Measurements from ENCODE around the gene ATP6V1G1.

The ATP6V1G1 gene

GRCh38 chr9:114558027-114558675 lies 29.4 kb upstream of the ATP6V1G1 start:
- DNase-seq: no peak
- Histone ChIP-seq H3K36me3 (no peaks in the 10 kb centered on the region), H3K27me3 (peaks cover 11% of the 10 kb centered on the region), H3K9me3 (no peaks in the 10 kb centered on the region), H3K4me3 (ENCODE audit: low read depth, low read length) (no peak overlapping the region), H3K4me1 (no peaks in the 10 kb centered on the region)
- TF ChIP-seq, protein P1, sequence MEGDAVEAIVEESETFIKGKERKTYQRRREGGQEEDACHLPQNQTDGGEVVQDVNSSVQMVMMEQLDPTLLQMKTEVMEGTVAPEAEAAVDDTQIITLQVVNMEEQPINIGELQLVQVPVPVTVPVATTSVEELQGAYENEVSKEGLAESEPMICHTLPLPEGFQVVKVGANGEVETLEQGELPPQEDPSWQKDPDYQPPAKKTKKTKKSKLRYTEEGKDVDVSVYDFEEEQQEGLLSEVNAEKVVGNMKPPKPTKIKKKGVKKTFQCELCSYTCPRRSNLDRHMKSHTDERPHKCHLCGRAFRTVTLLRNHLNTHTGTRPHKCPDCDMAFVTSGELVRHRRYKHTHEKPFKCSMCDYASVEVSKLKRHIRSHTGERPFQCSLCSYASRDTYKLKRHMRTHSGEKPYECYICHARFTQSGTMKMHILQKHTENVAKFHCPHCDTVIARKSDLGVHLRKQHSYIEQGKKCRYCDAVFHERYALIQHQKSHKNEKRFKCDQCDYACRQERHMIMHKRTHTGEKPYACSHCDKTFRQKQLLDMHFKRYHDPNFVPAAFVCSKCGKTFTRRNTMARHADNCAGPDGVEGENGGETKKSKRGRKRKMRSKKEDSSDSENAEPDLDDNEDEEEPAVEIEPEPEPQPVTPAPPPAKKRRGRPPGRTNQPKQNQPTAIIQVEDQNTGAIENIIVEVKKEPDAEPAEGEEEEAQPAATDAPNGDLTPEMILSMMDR (IDR thresholded peaks at IDR 0.05; ENCODE audit: low read depth, low read length): no peak

DNA sequence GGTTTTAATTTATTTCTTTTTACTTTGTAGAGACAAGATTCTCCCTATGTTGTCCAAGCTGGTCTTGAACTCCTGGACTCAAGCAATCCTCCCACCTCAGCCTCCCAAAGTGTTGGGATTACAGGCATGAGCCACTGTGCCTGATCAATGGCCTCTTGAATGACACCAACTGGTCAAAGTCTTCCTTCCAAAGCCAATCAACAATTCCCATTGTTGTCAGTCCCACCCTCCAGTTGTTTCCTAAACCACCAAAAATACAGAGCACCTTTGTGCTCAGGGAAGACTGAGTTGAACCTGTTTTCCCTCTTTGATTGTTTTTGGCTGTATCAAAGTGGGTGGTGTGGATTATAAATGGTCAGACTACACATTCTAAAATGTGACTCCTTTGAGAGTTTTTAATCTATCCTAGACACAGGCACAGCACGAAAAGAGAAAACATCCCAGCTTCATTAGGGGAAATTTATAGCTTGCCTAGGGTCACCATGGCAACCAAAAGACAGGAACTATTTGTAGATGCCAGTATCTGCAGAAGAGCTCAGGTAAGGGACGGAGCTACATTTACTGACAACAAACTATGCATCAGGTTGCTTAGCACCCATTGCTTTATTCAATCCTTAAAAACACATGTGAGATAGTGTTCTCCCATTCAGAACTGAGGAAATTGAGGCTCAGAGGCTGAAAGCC lies 27.6 kb upstream of the ATP6V1G1 start:
- no peak for DNase-seq
- H3K9me3 ChIP-seq: no peaks in the 10 kb centered on the region
- H3K27me3 ChIP-seq: peaks cover 27% of the 10 kb centered on the region
- TF ChIP-seq, protein P1 (IDR thresholded peaks at IDR 0.05; ENCODE audit: low read depth, low read length): no peak
- H3K36me3 ChIP-seq: no peaks in the 10 kb centered on the region
- no peaks in the 10 kb centered on the region for H3K4me1 ChIP-seq
- no peak overlapping the region for H3K4me3 ChIP-seq (ENCODE audit: low read depth, low read length)

GRCh38 chr9:114560956-114561355 lies 26.6 kb upstream of the ATP6V1G1 start:
- TF ChIP-seq, protein P1 (IDR thresholded peaks at IDR 0.05; ENCODE audit: low read depth, low read length): no peak
- no peaks in the 10 kb centered on the region for H3K9me3 ChIP-seq
- no peaks in the 10 kb centered on the region for H3K36me3 ChIP-seq
- H3K27me3 ChIP-seq: peaks cover 33% of the 10 kb centered on the region
- H3K4me3 ChIP-seq (ENCODE audit: low read depth, low read length): no peak overlapping the region
- DNase-seq: no peak
- no peaks in the 10 kb centered on the region for H3K4me1 ChIP-seq

GRCh38 chr9:114561771-114562170 lies 25.8 kb upstream of the ATP6V1G1 start:
- Histone ChIP-seq H3K4me3 (ENCODE audit: low read depth, low read length) (no peak overlapping the region), H3K36me3 (no peaks in the 10 kb centered on the region), H3K27me3 (peaks cover 35% of the 10 kb centered on the region), H3K4me1 (no peaks in the 10 kb centered on the region), H3K9me3 (no peaks in the 10 kb centered on the region)
- TF ChIP-seq, protein P1 (IDR thresholded peaks at IDR 0.05; ENCODE audit: low read depth, low read length): no peak
- no peak for DNase-seq

DNA sequence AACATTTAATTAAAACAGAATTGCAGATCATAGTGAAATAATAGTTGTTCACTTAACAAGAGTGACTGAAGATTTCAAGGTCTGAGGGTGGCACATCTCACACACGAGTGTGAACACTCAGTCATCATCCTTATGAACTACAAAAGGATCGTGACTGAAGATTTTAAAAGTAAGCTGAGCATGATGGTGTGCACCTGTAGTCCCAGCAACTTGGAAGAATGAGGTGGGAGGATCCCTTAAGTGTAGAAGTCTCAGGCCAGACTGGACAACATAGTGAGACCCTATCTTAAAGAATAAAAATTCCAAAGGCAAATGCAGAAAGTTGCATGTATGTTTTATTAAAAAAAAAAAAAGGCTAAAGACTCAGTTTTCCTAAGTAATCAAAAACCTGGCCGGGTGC lies 22.4 kb upstream of the ATP6V1G1 start:
- DNase-seq: no peak
- TF ChIP-seq, protein P1 (IDR thresholded peaks at IDR 0.05; ENCODE audit: low read depth, low read length): no peak

DNA sequence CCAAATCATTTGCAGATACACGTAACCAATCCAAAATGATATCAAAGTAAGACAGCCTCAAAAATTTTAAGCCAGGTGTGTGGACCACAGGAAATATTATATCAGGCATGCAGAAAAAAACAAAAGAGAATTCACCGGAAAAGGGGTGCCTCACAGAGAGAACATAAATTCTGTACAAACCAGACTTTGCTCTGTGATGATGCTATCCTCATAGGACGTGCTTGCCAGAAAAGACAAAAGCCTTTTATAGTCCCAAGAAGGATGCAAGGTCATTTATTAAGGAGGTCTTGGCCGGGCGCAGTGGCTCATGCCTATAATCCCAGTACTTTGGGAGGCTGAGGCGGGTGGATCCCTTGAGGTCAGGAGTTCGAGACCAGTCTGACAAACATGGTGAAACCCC lies 16.8 kb upstream of the ATP6V1G1 start:
- H3K4me3 ChIP-seq (ENCODE audit: low read depth, low read length): no peak overlapping the region
- no peaks in the 10 kb centered on the region for H3K4me1 ChIP-seq
- H3K27me3 ChIP-seq: peaks cover 26% of the 10 kb centered on the region
- TF ChIP-seq, protein P1 (IDR thresholded peaks at IDR 0.05; ENCODE audit: low read depth, low read length): no peak
- no peak for DNase-seq
- no peaks in the 10 kb centered on the region for H3K36me3 ChIP-seq
- H3K9me3 ChIP-seq: no peaks in the 10 kb centered on the region

More for the DNA sequence above, 22.4 kb upstream of the ATP6V1G1 start:
- peaks cover 37% of the 10 kb centered on the region for H3K27me3 ChIP-seq
- no peak overlapping the region for H3K4me3 ChIP-seq (ENCODE audit: low read depth, low read length)
- H3K4me1 ChIP-seq: no peaks in the 10 kb centered on the region
- H3K36me3 ChIP-seq: no peaks in the 10 kb centered on the region
- no peaks in the 10 kb centered on the region for H3K9me3 ChIP-seq

All from BE2C (cell line).